Heart right ventricle (tissue), 16 donors: ENCODE data around the gene SLMAP. TPM values are rescaled to one million over a fixed set of nuclear protein-coding genes. Genes with fewer than 3 reads are reported as not detected.

Experiments
- ATAC-seq, 8 donors: fragments of 200-7000 bp; cut with Tn5 transposase; one replicate each; pipeline ENCODE4 v1.9.1; 2020; ENCODE audit warnings: mild to moderate bottlenecking in 8 of 8, moderate library complexity in 8 of 8, moderate number of reproducible peaks in 1 of 8
- DNase-seq, 2 donors: peaks; one replicate each; pipeline ENCODE4 v3.0.0-alpha.2; 2020
- H3K27ac ChIP-seq, 10 donors: fragments of 200-600 bp; sonication (generic) in 2 of 10; one replicate each; pipeline versions ENCODE4 v1.5.0 to v1.8.0; 2020 to 2022; ENCODE audit warnings: mild to moderate bottlenecking in 3 of 10
- H3K27me3 ChIP-seq, 7 donors: fragments of 200-600 bp; one replicate each; pipeline ENCODE4 v1.8.0; 2021 to 2022; ENCODE audit warnings: mild to moderate bottlenecking in 2 of 7
- H3K36me3 ChIP-seq, 9 donors: fragments of 200-600 bp; sonication (generic) in 1 of 9; one replicate each; pipeline versions ENCODE4 v1.5.0 to v1.8.0; 2020 to 2022; ENCODE audit warnings: mild to moderate bottlenecking in 2 of 9
- H3K4me1 ChIP-seq, 9 donors: fragments of 200-600 bp; sonication (generic) in 1 of 9; one replicate each; pipeline versions ENCODE4 v1.5.0 to v1.8.0; 2020 to 2022; ENCODE audit warnings: mild to moderate bottlenecking in 4 of 9
- H3K4me3 ChIP-seq, 10 donors: fragments of 200-600 bp; sonication (generic) in 2 of 10; one replicate each; pipeline versions ENCODE4 v1.5.0 to v1.8.0; 2020 to 2022; ENCODE audit warnings: mild to moderate bottlenecking in 7 of 10, moderate library complexity in 2 of 10
- H3K9me3 ChIP-seq, 11 donors: fragments of 200-600 bp in 10 of 11; sonication (generic) in 2 of 11; one replicate each; pipeline versions ENCODE4 v1.5.0 to v1.8.0; 2013 to 2022; ENCODE audit warnings: mild to moderate bottlenecking in 2 of 11, control low read depth in 1 of 11, moderate library complexity in 1 of 11
- WGBS, 2 donors: extraction: QIAGEN DNeasy Blood & Tissue Kit; methylation state at CpG; one replicate each; pipeline ENCODE4 v1.1.7; 2013; ENCODE audit warnings: inconsistent platforms in 1 of 2; 5-methylcytosine and 5-hydroxymethylcytosine counted together
- intact Hi-C, 10 donors: fragments of 100-400 bp; cut with DNase I; formaldehyde crosslinking; loops; one replicate each; pipeline versions ENCODE4 v1.11.1 to v1.14.2; 2022
- polyA plus RNA-seq, 2 donors: library from polyadenylated mRNA; stranded (reverse); fragments of 200-250 nt; gene quantifications; one replicate each; pipeline ENCODE4 v1.2.3, GENCODE V29; 2013
- total RNA-seq, 10 donors: library from RNA; stranded (reverse); fragmentation: NEBNext Ultra II Directional in 3 of 10; extraction: Animal tissue kit (Norgen Biotek cat#: 25700) in 3 of 10; gene quantifications; one replicate each; pipeline versions ENCODE4 v1.2.1 to v1.2.4, GENCODE V29; 2021 to 2023
- TF ChIP-seq, protein P1 (sequence below), 9 donors: fragments of 200-600 bp; sonication (generic) in 2 of 9; IDR thresholded peaks; one replicate each; pipeline versions ENCODE4 v1.5.0 to v1.8.0; 2021 to 2022; ENCODE audit warnings: antibody characterized with exemption in 9 of 9, mild to moderate bottlenecking in 5 of 9, moderate library complexity in 1 of 9
- donor health status: Arrhythmogenic right ventricular cardiomyopathy.
- donor health status: ischemic (EF 13 %, LVEDD 7.1; RV severe dilation, severe dysfunction).
- donor health status: healthy with polysubstance abuse.
- donor health status: DM: no; HTN: yes; CAD: no.
- donor health status: DM: no; HTN: no; CAD: no.
- donor health status: ischemic (EF 25% LVEDD 6.9; RV normal size, moderate dysfunction).
- donor health status: ischemic (EF 25% LVEDD 5.7; RV mildly dilated, moderate dysfunction).
- donor health status: healthy.
- donor health status: DM: yes; HTN: yes; CAD: no.
- donor health status: Ischemic cardiomyopathy.
- donor health status: ischemic (EF 35%, LVEDD 5.7; RV mildly dilated, moderate dysfunction).
- donor health status: nonischemic (EF 11% LVEDD 7.7; RV severe dilation, severe dysfunction).
- donor health status: DM: yes; HTN: yes; CAD: no.
- donor health status: PGD.
- donor health status: ischemic (EF 29% LVEDD 5.4; RV normal size, mild dysfunction).
- donor health status: nonischemic (EF 23%, LVEDD 6.1; RV moderate dilation, normal function).

SLMAP gene
- total and polyA plus RNA-seq, 12 donors, result 65.8 to 724 (median 341) TPM

DNA sequence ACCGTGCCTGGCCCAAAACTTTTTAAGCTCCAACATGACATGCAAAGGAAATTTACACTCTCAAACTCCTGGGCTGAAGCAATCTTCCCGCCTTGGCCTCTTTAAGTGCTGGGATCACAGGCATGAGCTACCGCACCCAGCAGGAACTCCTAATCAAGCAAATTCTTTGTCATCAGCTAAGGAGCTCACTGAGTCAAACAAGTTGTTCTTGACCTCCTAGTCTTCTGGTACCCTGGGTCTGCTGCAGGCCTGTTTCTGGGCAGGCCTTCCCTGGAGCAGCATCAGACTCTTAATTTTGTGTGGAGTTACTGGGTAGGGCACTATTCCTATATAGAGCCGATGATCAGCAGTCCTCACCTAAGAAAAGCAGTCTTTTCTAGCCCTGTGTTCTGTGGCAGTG, 183.7 kb downstream of the SLMAP start:
- TF ChIP-seq, protein P1, sequence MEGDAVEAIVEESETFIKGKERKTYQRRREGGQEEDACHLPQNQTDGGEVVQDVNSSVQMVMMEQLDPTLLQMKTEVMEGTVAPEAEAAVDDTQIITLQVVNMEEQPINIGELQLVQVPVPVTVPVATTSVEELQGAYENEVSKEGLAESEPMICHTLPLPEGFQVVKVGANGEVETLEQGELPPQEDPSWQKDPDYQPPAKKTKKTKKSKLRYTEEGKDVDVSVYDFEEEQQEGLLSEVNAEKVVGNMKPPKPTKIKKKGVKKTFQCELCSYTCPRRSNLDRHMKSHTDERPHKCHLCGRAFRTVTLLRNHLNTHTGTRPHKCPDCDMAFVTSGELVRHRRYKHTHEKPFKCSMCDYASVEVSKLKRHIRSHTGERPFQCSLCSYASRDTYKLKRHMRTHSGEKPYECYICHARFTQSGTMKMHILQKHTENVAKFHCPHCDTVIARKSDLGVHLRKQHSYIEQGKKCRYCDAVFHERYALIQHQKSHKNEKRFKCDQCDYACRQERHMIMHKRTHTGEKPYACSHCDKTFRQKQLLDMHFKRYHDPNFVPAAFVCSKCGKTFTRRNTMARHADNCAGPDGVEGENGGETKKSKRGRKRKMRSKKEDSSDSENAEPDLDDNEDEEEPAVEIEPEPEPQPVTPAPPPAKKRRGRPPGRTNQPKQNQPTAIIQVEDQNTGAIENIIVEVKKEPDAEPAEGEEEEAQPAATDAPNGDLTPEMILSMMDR (IDR thresholded peaks at IDR 0.05), result no peak
- Histone ChIP-seq H3K9me3 (peaks cover 0 to 7% (median 0%) of the 10 kb centered on the region in 11 donors), H3K4me3 (no peak overlapping the region), H3K4me1 (peaks cover 0 to 27% (median 26%) of the 10 kb centered on the region in 9 donors), H3K27ac (no peak overlapping the region), H3K36me3 (peaks cover 0 to 10% (median 0%) of the 10 kb centered on the region in 9 donors), H3K27me3 (no peaks in the 10 kb centered on the region)
- intact Hi-C loops, result loop anchor here in 2 of 10 donors (5.0 to 10.0 kb wide), 2 partner anchors 68 to 225 kb away; partner anchors contain the start of gene FLNB (in 1 of the 2)
- ATAC-seq, result no peak
- 82 to 90% methylated on average over 4 of the region's 4 CpGs for WGBS, 2 donors
- no peak for DNase-seq

DNA sequence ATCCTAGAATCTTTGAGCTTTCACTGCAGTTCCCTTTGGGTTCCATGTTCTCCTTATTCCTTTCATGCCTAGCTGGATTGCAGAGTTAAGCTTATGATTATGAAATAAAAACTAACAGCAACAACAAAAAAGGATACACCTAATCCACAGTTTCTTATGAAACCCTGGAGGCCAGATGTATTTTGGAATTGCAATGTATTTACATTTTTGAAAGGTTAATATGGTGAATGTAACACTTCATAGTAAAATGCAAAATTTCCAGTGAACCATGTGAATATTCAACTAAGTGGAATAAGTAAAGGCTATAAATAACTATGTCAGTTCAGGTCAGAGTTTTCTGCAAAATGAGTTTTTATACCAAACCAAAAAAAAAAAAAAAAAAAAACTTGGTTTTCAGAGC, 186.3 kb downstream of the SLMAP start:
- no peak for DNase-seq
- TF ChIP-seq, protein P1 (IDR thresholded peaks at IDR 0.05), result no peak
- no peak for ATAC-seq
- Histone ChIP-seq H3K27ac (peak overlapping the region in 4 of 10 donors; percentile 8 to 75 (median 48)), H3K36me3 (peaks cover 0 to 4% (median 0%) of the 10 kb centered on the region in 9 donors), H3K9me3 (peaks cover 0 to 7% (median 0%) of the 10 kb centered on the region in 11 donors), H3K27me3 (no peaks in the 10 kb centered on the region), H3K4me1 (peaks cover 0 to 37% (median 28%) of the 10 kb centered on the region in 9 donors), H3K4me3 (no peak overlapping the region)
- intact Hi-C loops, result loop anchor here in 2 of 10 donors (5.0 to 10.0 kb wide), 2 partner anchors 65 to 222 kb away; partner anchors contain the start of gene FLNB (in 1 of the 2)

DNA sequence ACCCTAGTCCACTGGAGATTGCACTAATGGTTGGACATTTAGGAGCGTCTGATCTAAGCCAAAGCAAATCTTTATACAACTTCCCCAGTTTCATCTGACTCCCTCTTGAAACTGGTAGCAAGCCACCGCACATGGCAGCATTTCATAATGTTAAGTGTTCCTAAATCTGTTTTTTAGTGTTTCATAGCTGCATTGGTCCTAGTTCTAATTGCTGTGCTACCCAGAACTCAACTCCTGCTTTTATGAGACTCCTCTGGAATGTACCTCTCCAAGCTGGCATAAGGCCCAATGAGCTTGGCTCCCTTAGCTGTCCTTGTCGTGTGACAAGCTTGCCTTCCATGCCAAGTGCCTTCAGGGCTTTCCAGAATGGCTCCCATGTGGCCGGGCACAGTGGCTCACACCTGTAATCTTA, 186.8 kb downstream of the SLMAP start:
- Histone ChIP-seq H3K36me3 (peaks cover 0 to 4% (median 0%) of the 10 kb centered on the region in 9 donors), H3K4me1 (peaks cover 0 to 37% (median 28%) of the 10 kb centered on the region in 9 donors), H3K27ac (peak overlapping the region in 8 of 10 donors; percentile 8 to 78 (median 52)), H3K4me3 (no peak overlapping the region), H3K27me3 (no peaks in the 10 kb centered on the region), H3K9me3 (peaks cover 0 to 7% (median 0%) of the 10 kb centered on the region in 11 donors)
- WGBS, 2 donors, result 39 to 56% methylated on average over 4 of the region's 4 CpGs
- peak; percentile 39 to 57 for DNase-seq
- ATAC-seq, result peak; percentile 51 to 82 (median 74)
- intact Hi-C loops, result loop anchor here in 2 of 10 donors (5.0 to 10.0 kb wide), 2 partner anchors 64 to 222 kb away; partner anchors contain the start of gene FLNB (in 1 of the 2)
- TF ChIP-seq, protein P1 (IDR thresholded peaks at IDR 0.05), result no peak

DNA sequence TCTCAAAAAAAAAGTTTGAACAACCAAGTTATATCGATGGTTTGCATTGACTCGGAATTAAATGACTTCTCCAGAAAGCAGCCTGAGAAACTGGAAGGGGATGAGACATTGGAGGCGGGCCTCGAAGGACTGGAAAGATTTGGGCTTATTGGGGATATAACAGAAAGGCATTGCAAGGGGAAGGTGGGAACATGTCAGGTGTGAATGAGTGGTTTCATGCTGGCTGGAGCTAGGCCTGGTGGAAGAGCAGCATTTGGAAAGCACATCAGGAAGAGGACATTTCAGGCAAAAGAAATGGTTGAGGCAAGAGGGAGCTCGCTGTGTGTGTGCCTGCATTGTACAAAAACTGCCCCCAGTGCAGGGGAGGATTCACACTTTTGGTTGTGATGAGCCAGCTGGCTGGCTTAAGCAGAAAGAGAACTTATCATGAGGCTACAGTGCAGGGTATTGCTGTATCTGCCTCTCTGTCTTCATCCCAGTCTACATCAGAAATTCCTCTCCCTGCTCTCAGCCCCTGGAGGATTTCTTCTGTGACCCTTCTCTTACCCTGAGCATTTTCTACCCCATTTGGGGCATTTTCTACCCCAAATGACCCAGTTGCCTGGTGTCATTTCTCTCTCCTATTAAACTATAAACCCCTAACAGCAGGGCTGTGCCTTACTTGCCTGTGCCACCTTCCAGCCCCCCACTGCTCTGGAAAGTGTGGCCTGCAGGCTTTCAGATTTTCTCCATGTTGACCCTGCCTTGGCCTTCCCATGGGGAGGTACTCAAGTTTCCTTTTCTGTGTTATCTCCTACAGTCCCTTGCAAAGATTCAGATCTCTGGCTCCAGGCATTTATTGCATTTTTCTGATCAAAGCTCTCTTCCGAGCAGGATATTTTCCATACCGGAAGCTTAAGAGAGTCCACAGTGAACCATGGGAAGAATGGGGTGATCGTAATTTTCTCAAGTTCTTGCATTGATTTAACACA, 187.7 kb downstream of the SLMAP start:
- intact Hi-C loops, result loop anchor here in 2 of 10 donors (5.0 to 10.0 kb wide), 2 partner anchors 63 to 221 kb away; partner anchors contain the start of gene FLNB (in 1 of the 2)
- H3K4me1 ChIP-seq, result peaks cover 0 to 37% (median 28%) of the 10 kb centered on the region in 9 donors

More for the DNA sequence above, 187.7 kb downstream of the SLMAP start:
- WGBS, 2 donors, result 63 to 74% methylated on average over 8 of the region's 8 CpGs
- TF ChIP-seq, protein P1 (IDR thresholded peaks at IDR 0.05), result no peak
- Histone ChIP-seq H3K36me3 (peaks cover 0 to 4% (median 0%) of the 10 kb centered on the region in 9 donors), H3K4me3 (no peak overlapping the region), H3K27me3 (no peaks in the 10 kb centered on the region), H3K27ac (peak overlapping the region in 9 of 10 donors; percentile 8 to 78 (median 48)), H3K9me3 (peaks cover 0 to 7% (median 0%) of the 10 kb centered on the region in 11 donors)
- DNase-seq (no peak), ATAC-seq (peak; percentile 4 to 56 (median 32))
